Activated CD8-positive, alpha-beta memory T cell treated with anti-CD3 and anti-CD28 coated beads, Interleukin-2, amount 10 ng/mL, durations not matched to agents 7 days and 5 days (primary cell): ENCODE results near the gene NCOR1. TPM values are rescaled to one million over a fixed set of nuclear protein-coding genes. Genes with fewer than 3 reads are reported as not detected.
A peak's percentile ranks its signal among the peaks of the same experiment; 100 is the strongest.
"Not testable (repeated sequence)": the region's sequence is repeated elsewhere in the genome, so short reads cannot be mapped to it uniquely, and the experiment has no call there.

Experiments
- ATAC-seq: fragments of 150-1000 bp; cut with Tn5 transposase; one replicate; pipeline ENCODE4 v1.10.0; 2021; ENCODE audit warnings: moderate library complexity
- CTCF ChIA-PET: fragments of 350-600 bp; sonication (Branson Sonifier 250); formaldehyde crosslinking; loops from one replicate; lab custom pipeline; 2021; ENCODE audit warnings: antibody characterized with exemption; lab: Charles Lee
- DNase-seq: peaks from one replicate; pipeline ENCODE4 v3.0.0-alpha.2; 2020
- H3K27ac Mint-ChIP-seq: one replicate; pipeline ENCODE4 v1.8.0; 2021; ENCODE audit warnings: mild to moderate bottlenecking, mixed read lengths
- H3K27me3 Mint-ChIP-seq: one replicate; pipeline ENCODE4 v1.8.0; 2021; ENCODE audit warnings: mixed read lengths
- H3K36me3 Mint-ChIP-seq: one replicate; pipeline ENCODE4 v1.8.0; 2021; ENCODE audit warnings: mild to moderate bottlenecking, mixed read lengths
- H3K4me1 Mint-ChIP-seq: one replicate; pipeline ENCODE4 v1.8.0; 2021; ENCODE audit warnings: mixed read lengths
- H3K4me3 Mint-ChIP-seq: one replicate; pipeline ENCODE4 v1.8.0; 2021; ENCODE audit warnings: mild to moderate bottlenecking, moderate library complexity, mixed read lengths
- H3K9me3 Mint-ChIP-seq: one replicate; pipeline ENCODE4 v1.8.0; 2022; ENCODE audit warnings: low read depth, mixed read lengths
- total RNA-seq, 2 experiments: library from RNA; stranded (reverse); gene quantifications; one replicate each; pipeline ENCODE4 v1.2.3, GENCODE V29; 2021

The NCOR1 gene
- total RNA-seq, 2 experiments from 2014 or later, result 166 to 175 TPM

DNA sequence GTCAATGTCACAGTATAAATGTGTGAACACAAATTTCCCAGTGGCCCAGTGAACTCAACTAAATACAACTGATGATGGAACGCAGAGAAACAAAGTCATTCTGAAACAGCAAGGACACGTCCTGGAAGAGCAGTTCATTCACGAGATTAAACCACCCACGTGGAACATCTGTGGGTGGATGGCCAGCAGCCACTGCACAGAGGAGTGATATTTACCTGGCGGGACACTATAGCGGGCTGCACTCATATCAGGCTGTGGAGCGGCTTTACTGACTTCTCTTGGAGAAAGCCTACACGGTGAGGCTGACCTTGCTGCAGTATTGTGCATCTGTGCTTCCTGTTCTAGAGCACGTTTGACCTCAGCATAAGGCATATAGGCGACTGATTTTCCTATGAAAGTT is 128.4 kb downstream of the NCOR1 start:
- ATAC-seq, result peak; percentile 30
- no peak overlapping the region for H3K4me3 Mint-ChIP-seq
- H3K4me1 Mint-ChIP-seq, result peaks cover 15% of the 10 kb centered on the region

DNA sequence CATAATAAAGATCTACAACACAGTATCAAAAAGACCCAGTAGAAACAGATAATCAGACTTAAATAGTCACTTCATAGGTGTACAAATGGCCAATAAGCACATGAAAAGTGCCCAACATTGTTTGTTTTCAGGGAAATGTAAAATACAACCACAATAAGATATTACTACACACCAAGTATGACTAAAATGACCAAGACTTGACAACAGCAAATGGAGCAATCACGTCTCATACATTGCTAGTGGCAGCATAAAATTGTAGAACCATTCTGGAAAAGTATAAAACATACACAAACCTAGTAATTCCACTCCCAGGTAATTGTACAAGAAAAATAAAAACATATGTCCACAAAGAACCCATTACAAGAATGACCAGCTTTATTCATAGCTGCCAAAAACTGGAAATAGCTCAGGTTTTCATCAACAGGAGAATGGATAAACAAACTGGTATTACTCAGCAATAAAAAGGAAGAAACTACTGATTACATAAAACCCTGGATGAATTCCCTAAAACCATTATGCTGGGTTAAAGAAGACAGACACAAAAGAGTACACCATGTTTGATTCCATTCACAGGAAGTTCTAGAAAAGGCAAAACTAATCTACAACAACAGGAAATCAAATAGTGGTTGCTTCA is 130.2 kb downstream of the NCOR1 start:
- no peaks in the 10 kb centered on the region for H3K27me3 Mint-ChIP-seq
- no peak overlapping the region for H3K4me3 Mint-ChIP-seq
- peaks cover 15% of the 10 kb centered on the region for H3K4me1 Mint-ChIP-seq
- H3K9me3 Mint-ChIP-seq, result no peaks in the 10 kb centered on the region
- DNase-seq (no peak), ATAC-seq (no peak)
- peak overlapping the region; percentile 58 for H3K27ac Mint-ChIP-seq
- H3K36me3 Mint-ChIP-seq, result peaks cover 58% of the 10 kb centered on the region
- CTCF ChIA-PET, result interaction anchor here (1.1 kb wide), 1 partner anchor 18 kb away, joined by 3 read pairs; no protein-coding TSS in a partner anchor

More for the DNA sequence above, 128.4 kb downstream of the NCOR1 start:
- CTCF ChIA-PET, result no interaction called here
- Mint-ChIP-seq H3K27ac (peak overlapping the region; percentile 16), H3K9me3 (no peaks in the 10 kb centered on the region), H3K27me3 (no peaks in the 10 kb centered on the region), H3K36me3 (peaks cover 56% of the 10 kb centered on the region)
- DNase-seq, result no peak

- Mint-ChIP-seq H3K4me3 (no peak overlapping the region), H3K4me1 (peaks cover 15% of the 10 kb centered on the region), H3K9me3 (no peaks in the 10 kb centered on the region), H3K27me3 (no peaks in the 10 kb centered on the region), H3K27ac (no peak overlapping the region), H3K36me3 (peaks cover 67% of the 10 kb centered on the region)
- DNase-seq (no peak), ATAC-seq (no peak)
- CTCF ChIA-PET, result no interaction called here
Measured at GRCh38 chr17:16083223-16083622, 132.1 kb downstream of the NCOR1 start.

DNA sequence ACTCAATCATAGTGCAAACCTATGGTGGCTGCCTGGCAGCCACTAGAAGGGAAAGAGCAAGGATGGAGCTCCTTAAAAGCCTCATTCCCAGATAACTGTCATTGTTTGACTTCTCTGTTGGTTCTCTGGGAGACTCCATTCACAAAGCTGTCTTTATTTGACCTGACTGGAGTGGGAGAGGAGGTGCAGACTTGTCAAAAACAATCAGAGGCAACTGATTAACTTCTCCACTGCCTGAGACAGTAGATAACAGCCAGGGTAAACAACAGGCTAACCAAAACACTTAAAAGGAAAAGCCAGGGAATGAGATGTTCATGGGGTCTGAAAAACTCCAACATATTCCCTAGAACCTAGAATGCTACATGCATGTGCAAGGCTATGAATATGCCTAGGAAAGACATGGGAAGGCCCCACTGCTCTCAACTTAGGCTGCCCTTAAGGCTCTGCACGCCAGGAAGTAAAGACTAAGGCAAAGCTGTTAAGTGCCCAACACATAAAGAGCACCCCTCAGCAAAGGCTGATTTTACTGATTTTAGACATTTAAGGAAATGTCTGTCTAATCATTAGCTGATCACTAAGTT is 133.7 kb downstream of the NCOR1 start:
- Mint-ChIP-seq H3K36me3 (peaks cover 68% of the 10 kb centered on the region), H3K4me1 (peaks cover 9% of the 10 kb centered on the region), H3K9me3 (no peaks in the 10 kb centered on the region), H3K27ac (no peak overlapping the region), H3K27me3 (no peaks in the 10 kb centered on the region), H3K4me3 (no peak overlapping the region)
- ATAC-seq (no peak), DNase-seq (no peak)
- CTCF ChIA-PET, result interaction anchor here (1.5 kb wide), 1 partner anchor 12 kb away, joined by 4 read pairs; no protein-coding TSS in a partner anchor

- Mint-ChIP-seq H3K27me3 (no peaks in the 10 kb centered on the region), H3K4me3 (no peak overlapping the region), H3K4me1 (peaks cover 4% of the 10 kb centered on the region), H3K36me3 (peaks cover 66% of the 10 kb centered on the region), H3K27ac (no peak overlapping the region), H3K9me3 (no peaks in the 10 kb centered on the region)
- ATAC-seq (no peak), DNase-seq (no peak)
- CTCF ChIA-PET, result no interaction called here
Measured at GRCh38 chr17:16080366-16080765, 135.0 kb downstream of the NCOR1 start.

- H3K36me3 Mint-ChIP-seq, result peaks cover 45% of the 10 kb centered on the region
- no peaks in the 10 kb centered on the region for H3K4me1 Mint-ChIP-seq
- no peak for ATAC-seq
- no peak overlapping the region for H3K4me3 Mint-ChIP-seq
- no peak for DNase-seq
- no peak overlapping the region for H3K27ac Mint-ChIP-seq
- no peaks in the 10 kb centered on the region for H3K9me3 Mint-ChIP-seq
- H3K27me3 Mint-ChIP-seq, result no peaks in the 10 kb centered on the region
- CTCF ChIA-PET, result no interaction called here
Measured at GRCh38 chr17:16075949-16076348, 139.4 kb downstream of the NCOR1 start.

GRCh38 chr17:16074423-16074822 is 140.9 kb downstream of the NCOR1 start:
- Mint-ChIP-seq H3K27ac (no peak overlapping the region), H3K36me3 (peaks cover 49% of the 10 kb centered on the region), H3K27me3 (no peaks in the 10 kb centered on the region), H3K4me3 (no peak overlapping the region), H3K4me1 (no peaks in the 10 kb centered on the region), H3K9me3 (no peaks in the 10 kb centered on the region)
- DNase-seq (no peak), ATAC-seq (no peak)
- CTCF ChIA-PET, result no interaction called here

DNA sequence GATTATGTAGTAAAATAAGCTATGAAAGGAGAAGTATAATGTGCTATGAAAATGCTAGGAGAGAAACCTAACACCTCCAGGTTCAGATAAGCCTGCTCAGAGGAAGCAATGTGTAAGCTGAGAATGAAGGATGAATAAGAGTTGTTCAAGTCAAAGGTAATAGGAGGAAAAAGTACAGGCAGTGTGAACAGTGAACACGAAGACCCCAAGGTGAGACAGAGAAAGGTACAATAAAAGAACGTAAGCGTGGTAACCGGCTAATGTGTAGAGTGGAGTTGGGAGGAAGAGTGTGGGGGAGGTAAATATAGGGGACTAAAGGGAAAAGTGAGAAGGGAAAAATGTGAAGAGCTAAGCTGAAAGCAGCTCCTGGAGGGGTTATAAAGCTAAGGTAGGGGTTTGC is 141.5 kb downstream of the NCOR1 start:
- no peaks in the 10 kb centered on the region for H3K4me1 Mint-ChIP-seq
- DNase-seq, result no peak
- no peaks in the 10 kb centered on the region for H3K27me3 Mint-ChIP-seq
- H3K36me3 Mint-ChIP-seq, result peaks cover 49% of the 10 kb centered on the region
- ATAC-seq, result no peak
- H3K27ac Mint-ChIP-seq, result no peak overlapping the region
- H3K4me3 Mint-ChIP-seq, result no peak overlapping the region
- no peaks in the 10 kb centered on the region for H3K9me3 Mint-ChIP-seq
- CTCF ChIA-PET, result no interaction called here

DNA sequence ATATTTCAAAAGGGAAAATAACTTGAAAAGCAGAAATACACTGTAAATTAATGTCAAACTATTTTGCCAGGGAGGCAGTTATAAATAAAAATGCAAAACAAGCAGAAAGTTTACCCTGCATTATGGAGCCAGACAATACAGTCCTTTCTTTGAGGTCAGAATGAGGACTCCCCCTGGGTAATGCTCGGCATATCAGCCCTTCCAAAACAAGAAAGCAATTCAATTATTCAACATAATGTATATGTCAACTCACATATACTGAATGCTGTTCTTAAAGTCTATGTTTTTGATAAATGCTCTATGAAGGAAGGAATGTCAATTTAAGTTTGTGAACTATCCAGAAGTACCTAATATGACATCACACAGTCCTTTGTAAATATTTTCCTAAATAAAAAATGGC is 143.3 kb downstream of the NCOR1 start:
- ATAC-seq (no peak), DNase-seq (no peak)
- H3K4me1 Mint-ChIP-seq, result no peaks in the 10 kb centered on the region
- H3K9me3 Mint-ChIP-seq, result no peaks in the 10 kb centered on the region
- H3K27me3 Mint-ChIP-seq, result no peaks in the 10 kb centered on the region
- H3K4me3 Mint-ChIP-seq, result no peak overlapping the region
- H3K36me3 Mint-ChIP-seq, result peaks cover 52% of the 10 kb centered on the region
- no peak overlapping the region for H3K27ac Mint-ChIP-seq
- CTCF ChIA-PET, result no interaction called here

GRCh38 chr17:16068323-16068722 is 147.0 kb downstream of the NCOR1 start:
- DNase-seq (no peak), ATAC-seq (no peak)
- CTCF ChIA-PET, result no interaction called here
- Mint-ChIP-seq H3K4me1 (no peaks in the 10 kb centered on the region), H3K9me3 (no peaks in the 10 kb centered on the region), H3K4me3 (no peak overlapping the region), H3K27me3 (no peaks in the 10 kb centered on the region), H3K27ac (no peak overlapping the region), H3K36me3 (peaks cover 47% of the 10 kb centered on the region)

DNA sequence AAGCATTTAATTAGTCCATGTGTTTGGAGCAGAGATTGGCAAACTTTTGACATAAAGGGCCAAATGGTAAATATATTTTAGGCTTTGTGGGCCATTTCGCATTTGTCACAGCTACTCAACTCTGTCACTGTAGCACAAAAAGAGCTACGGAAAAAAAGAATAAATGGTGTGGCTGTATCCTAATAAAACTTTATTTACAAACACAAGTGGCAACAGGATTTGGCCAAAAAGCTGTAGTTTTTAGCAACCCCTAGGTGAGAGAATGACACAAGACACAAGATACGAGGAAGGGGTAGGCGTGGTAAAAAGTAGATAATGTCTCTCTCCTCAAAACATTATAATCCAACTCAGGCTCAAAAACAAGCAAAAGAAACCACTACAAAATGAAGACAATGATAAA is 149.2 kb downstream of the NCOR1 start:
- DNase-seq (no peak), ATAC-seq (no peak)
- CTCF ChIA-PET, result no interaction called here
- H3K27me3 Mint-ChIP-seq, result no peaks in the 10 kb centered on the region
- peaks cover 59% of the 10 kb centered on the region for H3K36me3 Mint-ChIP-seq
- H3K4me3 Mint-ChIP-seq, result no peak overlapping the region
- no peaks in the 10 kb centered on the region for H3K4me1 Mint-ChIP-seq
- no peaks in the 10 kb centered on the region for H3K9me3 Mint-ChIP-seq
- peak overlapping the region; percentile 14 for H3K27ac Mint-ChIP-seq

DNA sequence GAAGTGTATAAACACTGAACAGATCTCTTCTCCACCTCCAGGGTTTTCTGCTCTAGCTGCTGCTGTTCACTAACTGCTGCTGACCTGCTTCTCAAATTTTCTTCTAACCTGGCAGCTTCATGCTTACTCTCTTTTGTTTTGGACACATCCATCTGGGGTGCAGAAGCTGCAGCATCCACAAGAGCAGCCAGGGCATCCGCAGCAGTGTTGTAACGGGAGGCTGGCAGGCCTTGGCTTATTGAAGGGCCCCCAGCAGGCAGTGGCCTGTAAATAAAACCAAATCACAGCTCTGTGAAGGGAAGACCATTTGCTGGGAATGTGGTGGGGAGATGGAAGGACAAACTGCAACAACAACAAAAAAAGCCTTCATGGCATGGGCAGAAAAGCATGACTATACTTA is 153.7 kb downstream of the NCOR1 start:
- H3K27ac Mint-ChIP-seq, result no peak overlapping the region
- peaks cover 52% of the 10 kb centered on the region for H3K36me3 Mint-ChIP-seq
- H3K4me3 Mint-ChIP-seq, result no peak overlapping the region
- ATAC-seq (no peak), DNase-seq (no peak)
- no peaks in the 10 kb centered on the region for H3K27me3 Mint-ChIP-seq
- CTCF ChIA-PET, result no interaction called here
- no peaks in the 10 kb centered on the region for H3K9me3 Mint-ChIP-seq
- H3K4me1 Mint-ChIP-seq, result no peaks in the 10 kb centered on the region

GRCh38 chr17:16055139-16055538 is 160.2 kb downstream of the NCOR1 start:
- CTCF ChIA-PET, result interaction anchor here (1.5 kb wide), 1 partner anchor 20 kb away, joined by 3 read pairs; no protein-coding TSS in a partner anchor
- not testable (repeated sequence) for H3K4me3 Mint-ChIP-seq, H3K9me3 Mint-ChIP-seq, H3K27me3 Mint-ChIP-seq, H3K27ac Mint-ChIP-seq, H3K4me1 Mint-ChIP-seq, DNase-seq, ATAC-seq
- peaks cover 69% of the 10 kb centered on the region for H3K36me3 Mint-ChIP-seq

GRCh38 chr17:16052486-16052885 is 162.8 kb downstream of the NCOR1 start:
- H3K27me3 Mint-ChIP-seq, result no peaks in the 10 kb centered on the region
- H3K4me1 Mint-ChIP-seq, result peaks cover 5% of the 10 kb centered on the region
- peaks cover 63% of the 10 kb centered on the region for H3K36me3 Mint-ChIP-seq
- H3K27ac Mint-ChIP-seq, result no peak overlapping the region
- no peak for ATAC-seq
- no peaks in the 10 kb centered on the region for H3K9me3 Mint-ChIP-seq
- H3K4me3 Mint-ChIP-seq, result no peak overlapping the region
- CTCF ChIA-PET, result no interaction called here
- no peak for DNase-seq
